Measurements from ENCODE around the gene AR.

Gene AR

DNA sequence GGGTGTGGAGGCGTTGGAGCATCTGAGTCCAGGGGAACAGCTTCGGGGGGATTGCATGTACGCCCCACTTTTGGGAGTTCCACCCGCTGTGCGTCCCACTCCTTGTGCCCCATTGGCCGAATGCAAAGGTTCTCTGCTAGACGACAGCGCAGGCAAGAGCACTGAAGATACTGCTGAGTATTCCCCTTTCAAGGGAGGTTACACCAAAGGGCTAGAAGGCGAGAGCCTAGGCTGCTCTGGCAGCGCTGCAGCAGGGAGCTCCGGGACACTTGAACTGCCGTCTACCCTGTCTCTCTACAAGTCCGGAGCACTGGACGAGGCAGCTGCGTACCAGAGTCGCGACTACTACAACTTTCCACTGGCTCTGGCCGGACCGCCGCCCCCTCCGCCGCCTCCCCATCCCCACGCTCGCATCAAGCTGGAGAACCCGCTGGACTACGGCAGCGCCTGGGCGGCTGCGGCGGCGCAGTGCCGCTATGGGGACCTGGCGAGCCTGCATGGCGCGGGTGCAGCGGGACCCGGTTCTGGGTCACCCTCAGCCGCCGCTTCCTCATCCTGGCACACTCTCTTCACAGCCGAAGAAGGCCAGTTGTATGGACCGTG lies 2.2 kb downstream of the AR start:
- peak overlapping the region; percentile 64 for H3K4me3 ChIP-seq (ENCODE audit: control insufficient read depth, low read depth, low read length)
- DNase-seq (ENCODE audit: low read depth): peak; percentile 36
- TF ChIP-seq, protein P1, sequence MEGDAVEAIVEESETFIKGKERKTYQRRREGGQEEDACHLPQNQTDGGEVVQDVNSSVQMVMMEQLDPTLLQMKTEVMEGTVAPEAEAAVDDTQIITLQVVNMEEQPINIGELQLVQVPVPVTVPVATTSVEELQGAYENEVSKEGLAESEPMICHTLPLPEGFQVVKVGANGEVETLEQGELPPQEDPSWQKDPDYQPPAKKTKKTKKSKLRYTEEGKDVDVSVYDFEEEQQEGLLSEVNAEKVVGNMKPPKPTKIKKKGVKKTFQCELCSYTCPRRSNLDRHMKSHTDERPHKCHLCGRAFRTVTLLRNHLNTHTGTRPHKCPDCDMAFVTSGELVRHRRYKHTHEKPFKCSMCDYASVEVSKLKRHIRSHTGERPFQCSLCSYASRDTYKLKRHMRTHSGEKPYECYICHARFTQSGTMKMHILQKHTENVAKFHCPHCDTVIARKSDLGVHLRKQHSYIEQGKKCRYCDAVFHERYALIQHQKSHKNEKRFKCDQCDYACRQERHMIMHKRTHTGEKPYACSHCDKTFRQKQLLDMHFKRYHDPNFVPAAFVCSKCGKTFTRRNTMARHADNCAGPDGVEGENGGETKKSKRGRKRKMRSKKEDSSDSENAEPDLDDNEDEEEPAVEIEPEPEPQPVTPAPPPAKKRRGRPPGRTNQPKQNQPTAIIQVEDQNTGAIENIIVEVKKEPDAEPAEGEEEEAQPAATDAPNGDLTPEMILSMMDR (conservative IDR thresholded peaks at IDR 0.05; ENCODE audit: control insufficient read depth, insufficient read depth, low read depth, low read length): no peak

DNA sequence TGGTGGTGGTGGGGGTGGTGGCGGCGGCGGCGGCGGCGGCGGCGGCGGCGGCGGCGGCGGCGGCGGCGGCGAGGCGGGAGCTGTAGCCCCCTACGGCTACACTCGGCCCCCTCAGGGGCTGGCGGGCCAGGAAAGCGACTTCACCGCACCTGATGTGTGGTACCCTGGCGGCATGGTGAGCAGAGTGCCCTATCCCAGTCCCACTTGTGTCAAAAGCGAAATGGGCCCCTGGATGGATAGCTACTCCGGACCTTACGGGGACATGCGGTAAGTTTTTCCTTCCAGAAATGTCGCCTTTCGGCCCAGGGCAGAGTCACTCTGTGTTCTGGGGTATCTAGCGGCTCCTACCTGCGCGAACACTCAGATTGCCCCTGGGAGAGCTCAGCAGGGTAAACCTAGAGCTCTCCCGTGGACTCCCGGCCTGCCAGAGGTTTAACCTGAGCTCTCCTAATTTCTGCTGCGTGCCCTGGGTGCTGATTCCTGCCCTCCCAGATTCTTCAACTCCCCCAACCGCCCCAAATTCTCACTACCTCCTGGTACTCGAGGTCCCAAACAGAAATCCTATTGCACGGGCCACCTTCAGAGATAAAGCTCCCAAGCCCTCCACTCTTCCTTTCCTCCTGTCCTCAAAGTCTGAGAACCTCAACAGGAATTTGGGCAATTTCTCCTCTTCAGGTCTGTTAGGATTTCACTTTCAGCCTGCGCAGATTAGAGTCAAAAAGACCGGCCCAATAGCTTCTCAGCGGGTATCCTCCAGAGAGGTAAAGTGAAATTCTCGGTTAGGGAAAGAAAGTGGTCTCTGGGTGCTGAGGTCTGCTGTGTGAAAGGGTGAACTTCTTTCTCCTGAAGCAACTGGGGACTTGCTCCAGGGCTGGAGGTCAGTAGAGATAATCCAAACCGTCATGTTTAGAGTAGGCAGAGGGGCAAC lies 2.9 kb downstream of the AR start:
- TF ChIP-seq, protein P1 (conservative IDR thresholded peaks at IDR 0.05; ENCODE audit: control insufficient read depth, insufficient read depth, low read depth, low read length): no peak
- no peak for DNase-seq (ENCODE audit: low read depth)
- H3K4me3 ChIP-seq (ENCODE audit: control insufficient read depth, low read depth, low read length): peak overlapping the region; percentile 64

DNA sequence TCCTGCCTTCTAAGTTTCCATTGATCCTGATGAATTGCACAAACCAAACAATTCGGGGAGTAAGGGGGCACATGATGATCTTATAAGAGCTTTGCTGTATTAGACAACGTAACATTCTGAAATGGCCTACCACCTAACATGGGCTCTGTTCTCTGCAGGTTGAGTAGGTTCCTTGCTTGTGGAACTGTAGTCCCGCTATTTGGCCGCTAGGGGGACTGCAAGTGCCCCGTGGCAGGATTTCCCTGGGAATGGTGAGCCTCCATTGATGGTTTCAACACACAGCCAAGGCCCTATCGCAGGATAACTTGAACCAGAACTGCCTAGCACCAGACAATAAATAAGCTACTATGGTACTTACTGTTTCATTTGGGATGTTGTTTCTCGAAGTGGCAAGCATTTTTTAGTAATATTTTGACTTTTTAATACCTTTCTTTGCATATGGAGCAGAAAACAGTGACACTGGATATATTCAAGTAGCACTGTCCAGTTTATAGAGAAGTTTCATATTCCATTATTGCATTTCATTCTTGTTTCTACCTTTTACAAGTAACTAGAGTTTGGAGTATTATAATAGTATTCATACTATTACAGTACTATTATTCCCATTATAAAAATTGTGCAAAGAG lies 11.9 kb downstream of the AR start:
- H3K4me3 ChIP-seq (ENCODE audit: control insufficient read depth, low read depth, low read length): no peak overlapping the region
- DNase-seq (ENCODE audit: low read depth): peak; percentile 59
- TF ChIP-seq, protein P1 (conservative IDR thresholded peaks at IDR 0.05; ENCODE audit: control insufficient read depth, insufficient read depth, low read depth, low read length): peak; percentile 88

DNA sequence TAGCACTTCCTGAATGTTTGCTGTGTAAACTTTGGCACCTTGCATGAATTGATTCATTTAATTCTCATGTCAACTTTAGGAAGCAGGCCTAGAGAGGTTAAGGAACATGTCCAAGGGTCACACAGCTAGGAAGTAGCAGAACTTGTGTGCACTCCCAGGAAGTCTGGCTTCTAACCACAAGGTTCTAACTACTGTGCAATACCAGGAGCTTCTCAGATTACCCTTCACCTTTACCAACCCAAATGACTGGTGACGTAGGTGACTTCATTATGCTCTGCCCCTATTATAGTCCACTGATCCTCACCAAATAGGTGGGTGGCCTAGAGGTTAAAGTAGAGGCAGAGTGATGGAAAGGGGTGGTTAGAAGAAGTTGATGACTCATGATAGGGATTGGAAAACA lies 14.4 kb downstream of the AR start:
- TF ChIP-seq, protein P1 (conservative IDR thresholded peaks at IDR 0.05; ENCODE audit: control insufficient read depth, insufficient read depth, low read depth, low read length): no peak
- DNase-seq (ENCODE audit: low read depth): no peak
- no peak overlapping the region for H3K4me3 ChIP-seq (ENCODE audit: control insufficient read depth, low read depth, low read length)

DNA sequence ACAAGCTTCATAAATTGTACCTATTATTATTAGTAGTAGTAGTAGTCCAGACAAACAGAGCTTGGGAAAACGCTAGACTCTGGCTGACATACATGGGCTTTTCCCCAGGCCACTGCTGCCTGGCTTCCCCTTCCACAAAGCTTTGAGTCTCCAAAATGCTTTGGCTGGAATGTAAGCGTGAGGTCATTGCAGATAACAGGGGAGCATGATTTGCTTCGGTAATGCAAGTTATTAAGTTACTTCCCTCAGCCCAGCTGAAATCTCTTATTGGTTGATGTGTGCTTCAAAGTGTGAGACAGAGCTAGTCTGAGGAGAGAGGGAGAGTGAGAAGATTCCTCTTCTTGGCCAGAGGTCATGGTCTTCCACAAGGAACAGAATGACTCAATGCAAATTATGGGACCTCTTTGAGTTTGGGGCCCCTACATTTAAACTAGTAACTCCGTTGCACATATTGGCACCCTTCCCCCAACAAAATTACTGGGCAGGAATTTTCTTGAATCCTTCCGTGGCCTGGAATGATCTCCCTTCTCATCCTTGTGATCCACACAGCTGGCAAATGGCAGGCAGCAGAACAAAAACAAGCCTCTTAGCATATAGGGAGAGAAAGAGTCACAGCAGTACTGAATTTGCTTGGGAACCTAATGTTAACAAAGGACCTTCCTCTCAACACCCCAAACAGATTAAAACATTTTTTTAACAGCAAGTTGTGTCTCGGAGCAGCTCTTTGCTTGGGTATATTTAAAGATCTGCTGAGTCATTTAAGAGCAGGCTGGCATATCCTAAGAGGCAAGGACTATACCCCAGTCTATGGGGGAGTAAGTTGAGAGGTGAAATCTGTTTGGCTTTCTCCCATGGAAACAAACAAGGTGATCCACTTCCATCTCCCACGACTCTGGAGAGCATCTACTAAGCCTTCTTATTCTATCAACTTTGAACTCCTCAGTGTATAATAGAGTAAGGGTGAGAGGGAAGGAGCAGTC lies 19.9 kb downstream of the AR start:
- no peak overlapping the region for H3K4me3 ChIP-seq (ENCODE audit: control insufficient read depth, low read depth, low read length)
- DNase-seq (ENCODE audit: low read depth): peak; percentile 51
- TF ChIP-seq, protein P1 (conservative IDR thresholded peaks at IDR 0.05; ENCODE audit: control insufficient read depth, insufficient read depth, low read depth, low read length): no peak

DNA sequence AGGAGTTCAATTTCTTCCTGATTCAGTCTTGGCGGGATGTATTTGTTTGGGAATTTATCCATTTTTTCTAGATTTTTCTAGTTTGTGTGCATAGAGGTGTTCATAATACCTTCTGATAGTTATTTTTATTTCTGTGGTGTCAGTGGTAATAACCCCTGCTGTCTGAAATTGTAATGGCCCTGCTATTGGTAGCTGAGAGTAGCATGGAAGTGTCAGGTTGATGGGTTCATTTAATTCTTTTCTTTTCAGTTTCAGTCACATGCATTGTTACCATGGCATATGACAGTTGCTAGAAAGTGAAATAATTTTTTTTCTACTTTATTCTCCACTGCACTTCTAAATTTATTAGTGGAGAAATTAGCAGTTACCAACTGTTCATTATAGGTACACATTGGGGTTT lies 20.7 kb downstream of the AR start:
- TF ChIP-seq, protein P1 (conservative IDR thresholded peaks at IDR 0.05; ENCODE audit: control insufficient read depth, insufficient read depth, low read depth, low read length): no peak
- no peak overlapping the region for H3K4me3 ChIP-seq (ENCODE audit: control insufficient read depth, low read depth, low read length)
- no peak for DNase-seq (ENCODE audit: low read depth)

All from fibroblast of mammary gland (primary cell).